GM12878 (cell line): ENCODE data around the gene TIMM22. TPM values are rescaled to one million over a fixed set of nuclear protein-coding genes. Genes with fewer than 3 reads are reported as not detected.

ENCODE experiments used
- ATAC-seq: fragments of 200-7000 bp; cut with Tn5 transposase; 3 replicates; pipeline ENCODE4 v1.9.1; 2020; ENCODE audit warnings: mild to moderate bottlenecking, moderate library complexity
- BruUV-seq: library from RNA; stranded (reverse); fragments of 400-500 nt; replicated peaks from 2 replicates; lab custom pipeline; 2021; lab: Mats Ljungman, UMichigan
- CTCF ChIA-PET: fragments of 300-600 bp; sonication (Branson Sonifier 250); formaldehyde crosslinking; extraction: SDS; loops from one replicate; lab custom pipeline; 2021; ENCODE audit warnings: inconsistent platforms; lab: Yijun Ruan, JAX
- POLR2A ChIA-PET: fragments of 350-600 bp; formaldehyde crosslinking; extraction: SDS; loops from one replicate; lab custom pipeline; 2021; ENCODE audit warnings: inconsistent platforms; lab: Charles Lee
- RAD21 ChIA-PET: fragments of 300-600 bp; sonication (Branson Sonifier 250); formaldehyde crosslinking; loops from one replicate; lab custom pipeline; 2023; ENCODE audit warnings: antibody characterized with exemption; ENCODE audit not compliant: unreplicated experiment; lab: Charles Lee
- SMC1A ChIA-PET: fragments of 300-600 bp; sonication (Branson Sonifier 250); formaldehyde crosslinking; loops from one replicate; lab custom pipeline; 2023; ENCODE audit not compliant: unreplicated experiment, uncharacterized antibody; lab: Charles Lee
- DNase-seq: peaks from one replicate; pipeline ENCODE4 v3.0.0-alpha.2; 2011; ENCODE audit warnings: low read depth, low spot score
- FAIRE-seq: peaks from 3 replicates; lab custom pipeline; 2011; peaks lifted over from hg19 to GRCh38; lab: Jason Lieb, UNC
- H2AFZ ChIP-seq: 2 replicates; pipeline ENCODE4 v1.6.0; 2011; ENCODE audit warnings: low read depth, low read length, control low read depth; ENCODE audit not compliant: control insufficient read depth
- H3K27ac ChIP-seq: 2 replicates; pipeline ENCODE4 v1.5.1; 2011; ENCODE audit warnings: control low read depth; ENCODE audit not compliant: control insufficient read depth, insufficient read depth
- H3K27me3 ChIP-seq, 2 experiments: replicated peaks in 1 of 2; 2 replicates each; pipeline versions ENCODE4 v1.6.0 to v1.6.1; 2011; ENCODE audit warnings: low read length in 1 of 2; ENCODE audit not compliant: control insufficient read depth in 2 of 2, insufficient read depth in 2 of 2
- H3K36me3 ChIP-seq, 2 experiments: 2 replicates each; pipeline ENCODE4 v1.5.1; 2011; ENCODE audit warnings: low read length in 1 of 2; ENCODE audit not compliant: control insufficient read depth in 2 of 2, insufficient read depth in 2 of 2
- H3K4me1 ChIP-seq: 2 replicates; pipeline ENCODE4 v1.6.1; 2011; ENCODE audit warnings: mild to moderate bottlenecking, low read length, moderate library complexity, mixed read lengths; ENCODE audit not compliant: control insufficient read depth, insufficient read depth
- H3K4me2 ChIP-seq: 2 replicates; pipeline ENCODE4 v1.6.0; 2011; ENCODE audit warnings: control low read depth; ENCODE audit not compliant: control insufficient read depth, insufficient read depth
- H3K4me3 ChIP-seq: fragments of 200-600 bp; sonication (generic); 2 replicates; pipeline ENCODE4 v1.5.1; 2016
- H3K79me2 ChIP-seq: 2 replicates; pipeline ENCODE4 v1.6.0; 2011; ENCODE audit warnings: low read length; ENCODE audit not compliant: control insufficient read depth, insufficient read depth
- H3K9ac ChIP-seq: 2 replicates; pipeline ENCODE4 v1.8.0; 2011; ENCODE audit warnings: low read length, control low read depth, mixed read lengths; ENCODE audit not compliant: control insufficient read depth, insufficient read depth
- H3K9me3 ChIP-seq: replicated peaks from 3 replicates; pipeline ENCODE4 v1.5.1; 2011; ENCODE audit warnings: mild to moderate bottlenecking, low read length; ENCODE audit not compliant: control insufficient read depth, insufficient read depth
- H4K20me1 ChIP-seq: 2 replicates; pipeline ENCODE4 v1.6.0; 2011; ENCODE audit not compliant: control insufficient read depth, insufficient read depth
- CUX1 ChIP-seq: IDR thresholded peaks from 2 replicates; pipeline ENCODE4 v1.6.1; 2012; ENCODE audit warnings: improper control_type of control experiment, low read depth, low read length; ENCODE audit not compliant: insufficient replicate concordance
- EGR1 ChIP-seq, 2 experiments: IDR thresholded peaks; 1 replicate in 1 of 2; 2 replicates in 1 of 2; pipeline ENCODE4 v1.6.1; 2011 to 2012; ENCODE audit warnings: low read depth in 2 of 2, low read length in 2 of 2, borderline replicate concordance in 1 of 2, mild to moderate bottlenecking in 1 of 2, moderate library complexity in 1 of 2
- ETV6 ChIP-seq, 2 experiments: fragments of 450-650 bp in 1 of 2; IDR thresholded peaks in 1 of 2; conservative IDR thresholded peaks in 1 of 2; 2 replicates each; pipeline ENCODE4 v1.6.1; 2014; ENCODE audit warnings: antibody characterized with exemption in 1 of 2, borderline replicate concordance in 1 of 2, low read depth in 1 of 2, mild to moderate bottlenecking in 1 of 2, moderate library complexity in 1 of 2
- JUND ChIP-seq: IDR thresholded peaks from 2 replicates; pipeline ENCODE4 v1.6.1; 2012; ENCODE audit warnings: low read depth, mild to moderate bottlenecking, low read length, improper control_type of control experiment, moderate library complexity
- POLR2A ChIP-seq: IDR thresholded peaks from 2 replicates; pipeline ENCODE4 v1.6.1; 2011; ENCODE audit warnings: low read depth, mild to moderate bottlenecking, low read length
- POLR2AphosphoS2 ChIP-seq: IDR thresholded peaks from 2 replicates; pipeline ENCODE4 v1.6.1; 2011; ENCODE audit warnings: low read depth, mild to moderate bottlenecking, low read length, improper control_type of control experiment, moderate library complexity
- SMAD5 ChIP-seq: IDR thresholded peaks from 2 replicates; pipeline ENCODE4 v1.6.1; 2016; ENCODE audit warnings: antibody characterized with exemption, low read depth
- SMC3 ChIP-seq: IDR thresholded peaks from 2 replicates; pipeline ENCODE4 v1.6.1; 2011; ENCODE audit warnings: low read length, improper control_type of control experiment, borderline replicate concordance
- SREBF1 ChIP-seq: IDR thresholded peaks from 2 replicates; pipeline ENCODE4 v1.6.1; 2012; ENCODE audit warnings: mild to moderate bottlenecking, low read length
- TARDBP ChIP-seq: IDR thresholded peaks from 2 replicates; pipeline ENCODE4 v1.6.1; 2016; ENCODE audit warnings: borderline replicate concordance
- ZNF207 ChIP-seq: fragments of 450-650 bp; IDR thresholded peaks from 2 replicates; pipeline ENCODE4 v1.6.1; 2014; ENCODE audit warnings: antibody characterized with exemption, mild to moderate bottlenecking, borderline replicate concordance
- WGBS: methylation state at CpG from one replicate; pipeline ENCODE4 v1.1.6; 2016; ENCODE audit warnings: low lambda C conversion rate; ENCODE audit not compliant: insufficient replicate concordance, insufficient coverage; ENCODE audit errors: missing lambda C conversion rate; 5-methylcytosine and 5-hydroxymethylcytosine counted together
- in situ Hi-C: fragments of 300-500 bp; cut with MboI; formaldehyde crosslinking; loops from 9 replicates; pipeline ENCODE4 v1.14.3; 2018; ENCODE audit warnings: mixed read lengths
- intact Hi-C: fragments of 100-400 bp; cut with micrococcal nuclease; formaldehyde crosslinking; loops from one replicate; pipeline ENCODE4 v1.14.2; 2022; ENCODE audit not compliant: unreplicated experiment
- polyA plus RNA-seq, 11 experiments: library from polyadenylated mRNA; depleted of rRNA in 4 of 11; unstranded in 6 of 11; stranded (reverse) in 5 of 11; fragments of >200 nt; fragmentation: Nextera tagmentation in 4 of 11; fragmentation: Illumina TruSeq in 1 of 11; extraction: Ambion mirVana in 4 of 11; extraction: Trizol in 1 of 11; gene quantifications; 1 replicate in 1 of 11; 2 replicates in 10 of 11; pipeline versions ENCODE4 v1.2.1 to v1.2.3, GENCODE V29; 2011 to 2016; ENCODE audit warnings: inconsistent platforms in 2 of 11, missing spikeins in 2 of 11, low read depth in 1 of 11
- total RNA-seq, 4 experiments: library from RNA; depleted of rRNA in 3 of 4; stranded (reverse); fragments of >200 nt in 3 of 4; fragmentation: Illumina TruSeq in 1 of 4; extraction: Trizol in 1 of 4; gene quantifications; 2 replicates each; pipeline versions ENCODE4 v1.2.1 to v1.2.3, GENCODE V29; 2013 to 2021

The TIMM22 gene
- total and polyA plus RNA-seq, 10 of the 15 experiments (the other 5 are each of a cell fraction or from before 2014, with no cell fraction given) = 4.4 to 25.0 (median 10.6) TPM

GRCh38 chr17:1035546-1036170, 38.7 kb downstream of the TIMM22 start:
- ChIA-PET CTCF (no interaction called here), SMC1A (no interaction called here), POLR2A (no interaction called here), RAD21 (no interaction called here)
- TF ChIP-seq SMC3 (no peak), ZNF207 (no peak), CUX1 (no peak), POLR2AphosphoS2 (no peak), ETV6 (conservative IDR thresholded peaks at IDR 0.05 in 1 of 2, IDR thresholded peaks at IDR 0.05 in 1 of 2; ENCODE audit: borderline replicate concordance in 1 of 2, low read depth in 1 of 2) (no peak), JUND (no peak), SMAD5 (no peak), TARDBP (no peak), POLR2A (no peak), SREBF1 (no peak), EGR1 (IDR thresholded peaks at IDR 0.05; ENCODE audit: borderline replicate concordance in 1 of 2, low read depth in 2 of 2, low read length in 2 of 2) (no peak)
- Histone ChIP-seq H3K9ac (no peak overlapping the region), H3K9me3 (no peaks in the 10 kb centered on the region), H3K4me3 (no peak overlapping the region), H3K4me1 (no peaks in the 10 kb centered on the region), H2AFZ (no peak overlapping the region), H3K4me2 (no peak overlapping the region), H4K20me1 (no peaks in the 10 kb centered on the region), H3K27ac (no peak overlapping the region), H3K36me3 (peaks cover 10 to 15% of the 10 kb centered on the region in 2 experiments; a peak in 3 of 4 replicates), H3K27me3 (no peaks in the 10 kb centered on the region), H3K79me2 (no peaks in the 10 kb centered on the region)
- in situ Hi-C loops (no loop called here), intact Hi-C loops (no loop called here)
- BruUV-seq = no TSS peak
- FAIRE-seq = no peak
- ATAC-seq = no peak
- 91% methylated on average over 17 of the region's 17 CpGs for WGBS
- no peak for DNase-seq
